ENCODE data around the gene MCM9.

Gene MCM9

GRCh38 chr6:118789419-118789818, 145.5 kb downstream of the MCM9 start:
- H3K27me3 Mint-ChIP-seq: no peaks in the 10 kb centered on the region
- H3K4me3 Mint-ChIP-seq: no peak overlapping the region
- ATAC-seq: no peak

DNA sequence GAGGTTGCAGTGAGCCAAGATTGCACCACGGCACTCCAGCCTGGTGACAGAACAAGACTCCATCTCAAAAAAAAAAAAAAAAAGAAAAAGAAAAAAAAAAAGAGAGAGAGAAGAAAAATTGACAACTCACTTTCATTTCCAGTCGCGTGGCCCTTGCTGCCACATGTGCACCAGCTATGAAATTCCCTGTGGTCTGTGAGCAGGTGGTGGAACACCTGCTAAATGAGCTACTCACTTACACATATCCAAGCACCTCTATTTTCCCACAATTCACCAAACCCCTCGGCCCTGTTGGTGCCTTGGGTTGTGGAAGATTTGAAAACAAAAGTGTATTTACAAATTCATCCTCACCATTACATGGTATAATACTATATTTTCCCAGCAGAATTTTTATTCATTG, 146.3 kb downstream of the MCM9 start:
- peaks cover 39% of the 10 kb centered on the region for H3K4me1 Mint-ChIP-seq
- peaks cover 9% of the 10 kb centered on the region for H3K36me3 Mint-ChIP-seq
- H3K4me3 Mint-ChIP-seq: no peak overlapping the region
- H3K27me3 Mint-ChIP-seq: no peaks in the 10 kb centered on the region
- H3K27ac Mint-ChIP-seq: peak overlapping the region; percentile 29
- ATAC-seq: no peak
- H3K9me3 Mint-ChIP-seq: no peaks in the 10 kb centered on the region

More at GRCh38 chr6:118789419-118789818, 145.5 kb downstream of the MCM9 start:
- Mint-ChIP-seq H3K27ac (peak overlapping the region; percentile 29), H3K4me1 (peaks cover 32% of the 10 kb centered on the region), H3K36me3 (peaks cover 11% of the 10 kb centered on the region), H3K9me3 (no peaks in the 10 kb centered on the region)

GRCh38 chr6:118787724-118788423, 147.1 kb downstream of the MCM9 start:
- H3K9me3 Mint-ChIP-seq: no peaks in the 10 kb centered on the region
- H3K4me1 Mint-ChIP-seq: peaks cover 39% of the 10 kb centered on the region
- H3K27ac Mint-ChIP-seq: peak overlapping the region; percentile 58
- H3K4me3 Mint-ChIP-seq: no peak overlapping the region
- ATAC-seq: no peak
- peaks cover 5% of the 10 kb centered on the region for H3K36me3 Mint-ChIP-seq
- H3K27me3 Mint-ChIP-seq: no peaks in the 10 kb centered on the region

- H3K36me3 Mint-ChIP-seq: no peaks in the 10 kb centered on the region
- peaks cover 39% of the 10 kb centered on the region for H3K4me1 Mint-ChIP-seq
- H3K27ac Mint-ChIP-seq: no peak overlapping the region
- H3K9me3 Mint-ChIP-seq: no peaks in the 10 kb centered on the region
- no peaks in the 10 kb centered on the region for H3K27me3 Mint-ChIP-seq
- no peak overlapping the region for H3K4me3 Mint-ChIP-seq
- no peak for ATAC-seq
These were observed 148.1 kb downstream of the MCM9 start for GRCh38 chr6:118786596-118787453.

GRCh38 chr6:118785601-118786000, 149.4 kb downstream of the MCM9 start:
- no peaks in the 10 kb centered on the region for H3K9me3 Mint-ChIP-seq
- H3K27ac Mint-ChIP-seq: no peak overlapping the region
- H3K27me3 Mint-ChIP-seq: no peaks in the 10 kb centered on the region
- no peak overlapping the region for H3K4me3 Mint-ChIP-seq
- ATAC-seq: no peak
- H3K36me3 Mint-ChIP-seq: no peaks in the 10 kb centered on the region
- peaks cover 39% of the 10 kb centered on the region for H3K4me1 Mint-ChIP-seq

DNA sequence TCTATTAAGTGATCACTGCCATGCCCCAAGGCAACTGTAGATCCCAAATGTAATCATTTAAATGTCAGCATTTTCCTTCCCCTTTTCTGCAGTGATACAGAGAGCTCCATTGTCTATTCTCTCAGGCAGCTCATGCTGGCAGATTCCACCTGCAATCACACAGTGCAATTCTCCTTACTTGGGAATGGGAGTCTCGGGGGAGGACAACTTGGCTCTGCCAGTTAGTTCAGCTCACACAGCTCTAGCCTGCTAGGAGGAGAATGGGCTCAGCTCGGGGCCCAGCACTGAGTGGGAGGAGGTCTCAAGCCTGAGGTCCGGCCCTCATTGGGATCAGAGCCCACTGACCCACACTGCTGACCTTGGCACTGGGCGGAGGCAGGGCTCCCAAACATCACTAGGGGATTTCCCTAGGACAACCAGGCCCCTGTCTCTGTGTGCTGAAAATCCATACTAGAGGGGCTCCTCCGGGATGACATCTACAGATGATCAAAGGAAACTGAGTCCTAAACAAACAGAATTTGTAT, 150.3 kb downstream of the MCM9 start:
- Mint-ChIP-seq H3K36me3 (no peaks in the 10 kb centered on the region), H3K4me3 (no peak overlapping the region), H3K4me1 (peaks cover 39% of the 10 kb centered on the region), H3K9me3 (no peaks in the 10 kb centered on the region), H3K27ac (no peak overlapping the region), H3K27me3 (no peaks in the 10 kb centered on the region)
- ATAC-seq: no peak

DNA sequence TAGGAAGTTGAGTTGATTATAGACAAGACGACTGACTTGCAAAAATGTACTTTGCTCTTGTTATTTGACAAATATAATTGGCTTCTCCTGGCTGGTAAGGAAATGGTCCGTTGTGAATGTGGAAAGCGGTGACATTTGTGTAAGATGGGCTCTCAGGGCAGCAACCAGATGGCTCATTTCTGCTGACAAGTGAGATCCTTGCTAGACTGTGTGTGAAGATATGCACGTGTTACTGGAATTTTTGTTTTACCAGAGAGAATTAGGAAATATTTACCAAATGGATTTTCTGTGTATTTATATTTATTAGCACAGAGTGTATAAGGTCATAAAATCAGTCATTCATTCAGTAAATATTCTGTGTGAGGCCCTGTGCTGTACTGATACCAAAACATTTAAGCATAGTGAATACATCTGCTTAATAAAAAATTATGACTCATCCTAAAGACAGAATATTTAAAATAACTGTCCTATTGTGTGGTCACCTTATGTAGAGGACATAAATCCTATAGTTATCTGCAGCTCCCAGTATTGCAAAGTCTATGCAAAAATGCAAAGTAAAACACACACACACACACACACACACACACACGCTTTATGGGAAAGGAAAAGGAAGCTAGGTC, 150.9 kb downstream of the MCM9 start:
- peaks cover 35% of the 10 kb centered on the region for H3K4me1 Mint-ChIP-seq
- H3K9me3 Mint-ChIP-seq: no peaks in the 10 kb centered on the region
- H3K27me3 Mint-ChIP-seq: no peaks in the 10 kb centered on the region
- no peak overlapping the region for H3K4me3 Mint-ChIP-seq
- H3K27ac Mint-ChIP-seq: no peak overlapping the region
- ATAC-seq: no peak
- no peaks in the 10 kb centered on the region for H3K36me3 Mint-ChIP-seq

DNA sequence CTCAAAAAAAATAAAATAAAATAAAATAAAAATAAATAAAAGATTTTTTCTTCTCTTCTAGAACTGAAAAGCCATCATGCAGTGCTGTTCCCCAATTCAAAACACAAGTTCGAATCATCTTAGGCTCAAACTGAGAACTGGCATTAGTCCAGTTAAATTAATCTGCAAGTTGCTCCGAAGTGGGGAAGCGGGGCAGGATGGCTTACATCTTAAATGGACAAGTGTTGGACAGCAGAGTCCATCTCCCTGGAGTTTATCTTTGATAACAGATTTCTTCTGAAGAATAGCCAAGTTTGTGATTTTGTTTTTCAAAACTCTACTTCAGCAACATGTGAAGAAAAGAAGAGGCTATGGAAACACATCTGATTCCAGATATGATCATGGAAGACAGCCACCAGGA, 152.3 kb downstream of the MCM9 start:
- Mint-ChIP-seq H3K4me1 (peaks cover 22% of the 10 kb centered on the region), H3K9me3 (no peaks in the 10 kb centered on the region), H3K4me3 (no peak overlapping the region), H3K36me3 (no peaks in the 10 kb centered on the region), H3K27ac (no peak overlapping the region), H3K27me3 (no peaks in the 10 kb centered on the region)
- ATAC-seq: no peak

GRCh38 chr6:118781897-118782296, 153.1 kb downstream of the MCM9 start:
- H3K27ac Mint-ChIP-seq: no peak overlapping the region
- no peaks in the 10 kb centered on the region for H3K27me3 Mint-ChIP-seq
- H3K4me3 Mint-ChIP-seq: no peak overlapping the region
- H3K36me3 Mint-ChIP-seq: no peaks in the 10 kb centered on the region
- H3K9me3 Mint-ChIP-seq: no peaks in the 10 kb centered on the region
- ATAC-seq: no peak
- H3K4me1 Mint-ChIP-seq: peaks cover 22% of the 10 kb centered on the region

DNA sequence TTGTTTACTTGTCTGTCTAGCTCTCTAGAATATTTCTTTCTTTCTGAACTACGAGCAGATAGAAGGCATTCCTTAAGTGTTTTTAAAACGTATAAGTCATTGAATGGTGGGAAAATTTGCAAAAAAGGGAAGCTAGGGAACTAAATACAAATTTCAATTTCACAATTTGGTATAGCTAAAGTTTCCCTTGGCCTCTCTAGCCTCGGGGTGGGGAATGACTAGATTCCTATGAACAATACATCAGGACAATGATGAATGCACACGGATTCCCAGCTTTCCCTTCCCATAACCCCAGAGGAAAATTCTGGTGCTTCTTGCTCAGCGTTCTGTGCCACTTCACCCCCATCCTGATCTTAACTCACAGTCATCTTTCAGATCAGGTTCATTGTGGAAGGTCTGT, 154.3 kb downstream of the MCM9 start:
- Mint-ChIP-seq H3K27me3 (no peaks in the 10 kb centered on the region), H3K9me3 (no peaks in the 10 kb centered on the region), H3K4me3 (no peak overlapping the region), H3K4me1 (peaks cover 26% of the 10 kb centered on the region), H3K36me3 (no peaks in the 10 kb centered on the region), H3K27ac (no peak overlapping the region)
- ATAC-seq: no peak

- no peaks in the 10 kb centered on the region for H3K27me3 Mint-ChIP-seq
- peaks cover 13% of the 10 kb centered on the region for H3K4me1 Mint-ChIP-seq
- no peak overlapping the region for H3K4me3 Mint-ChIP-seq
- peak; percentile 61 for ATAC-seq
- no peaks in the 10 kb centered on the region for H3K36me3 Mint-ChIP-seq
- H3K27ac Mint-ChIP-seq: peak overlapping the region; percentile 30
- H3K9me3 Mint-ChIP-seq: no peaks in the 10 kb centered on the region
These were observed 158.1 kb downstream of the MCM9 start for GRCh38 chr6:118776607-118777549.

DNA sequence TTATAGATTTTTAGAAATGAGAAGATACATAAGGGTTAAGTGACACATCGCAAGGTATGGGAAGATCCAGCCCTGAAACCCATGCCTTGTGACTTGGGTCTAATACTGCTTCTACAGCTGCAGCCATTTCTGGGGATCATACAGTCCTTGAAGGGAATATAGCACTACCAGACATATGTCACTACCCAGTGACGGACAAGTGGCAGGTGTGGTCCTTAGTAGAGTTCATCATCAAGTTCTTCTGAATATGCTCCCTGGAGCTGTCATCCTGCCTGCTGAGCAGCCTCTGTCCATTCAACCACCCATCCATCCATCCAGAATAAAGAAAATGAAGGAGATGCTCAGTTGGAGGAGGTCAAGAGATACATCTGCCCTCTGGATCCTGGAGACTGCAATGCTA, 159.6 kb downstream of the MCM9 start:
- Mint-ChIP-seq H3K27ac (no peak overlapping the region), H3K4me3 (no peak overlapping the region), H3K4me1 (peaks cover 13% of the 10 kb centered on the region), H3K36me3 (no peaks in the 10 kb centered on the region), H3K27me3 (no peaks in the 10 kb centered on the region), H3K9me3 (no peaks in the 10 kb centered on the region)
- no peak for ATAC-seq

GRCh38 chr6:118774581-118774980, 160.4 kb downstream of the MCM9 start:
- Mint-ChIP-seq H3K4me3 (no peak overlapping the region), H3K36me3 (no peaks in the 10 kb centered on the region)
- no peak for ATAC-seq

GRCh38 chr6:118772886-118773285, 162.1 kb downstream of the MCM9 start:
- no peak for ATAC-seq
- Mint-ChIP-seq H3K27me3 (no peaks in the 10 kb centered on the region), H3K4me1 (peaks cover 25% of the 10 kb centered on the region), H3K36me3 (no peaks in the 10 kb centered on the region), H3K4me3 (no peak overlapping the region), H3K9me3 (no peaks in the 10 kb centered on the region), H3K27ac (no peak overlapping the region)

More at GRCh38 chr6:118774581-118774980, 160.4 kb downstream of the MCM9 start:
- Mint-ChIP-seq H3K9me3 (no peaks in the 10 kb centered on the region), H3K4me1 (peaks cover 13% of the 10 kb centered on the region), H3K27ac (no peak overlapping the region), H3K27me3 (no peaks in the 10 kb centered on the region)

Measured in stimulated activated memory B cell treated with anti-CD40 and anti-IgM and Interleukin-4, amounts not matched to agents 10 μg/mL and 1 μg/mL and 100 μg/mL, for 72 hours (primary cell).